Subcutaneous adipose tissue (tissue), 4 donors: ENCODE measurements around the gene CPNE6. TPM values are rescaled to one million over a fixed set of nuclear protein-coding genes. Genes with fewer than 3 reads are reported as not detected.

Experiments used
- CTCF ChIP-seq: fragments of 450-650 bp; IDR thresholded peaks from one replicate; pipeline ENCODE4 v1.5.1; 2016; ENCODE audit warnings: low read depth, mild to moderate bottlenecking, control low read depth, antibody characterized with exemption, moderate library complexity
- total RNA-seq, 4 donors: library from RNA; depleted of rRNA; stranded (reverse); fragments of >200 nt; gene quantifications; one replicate each; pipeline ENCODE4 v1.1.0, GENCODE V29; 2016

Gene CPNE6
- total RNA-seq, 4 donors from 2014 or later = not detected

- TF ChIP-seq CTCF = no peak
Observed at GRCh38 chr14:24096545-24097181, 25.3 kb downstream of the CPNE6 start.

GRCh38 chr14:24098229-24098926 lies 27.0 kb downstream of the CPNE6 start:
- TF ChIP-seq CTCF = no peak

- TF ChIP-seq CTCF = no peak
Observed at GRCh38 chr14:24098927-24099813, 27.8 kb downstream of the CPNE6 start.

GRCh38 chr14:24100197-24100981 lies 29.0 kb downstream of the CPNE6 start:
- no peak for TF ChIP-seq CTCF

- TF ChIP-seq CTCF = no peak
Observed at GRCh38 chr14:24100982-24101494, 29.7 kb downstream of the CPNE6 start.

GRCh38 chr14:24102357-24103048 lies 31.1 kb downstream of the CPNE6 start:
- TF ChIP-seq CTCF = no peak
